Stimulated activated CD4-positive, alpha-beta T cell treated with anti-CD3 and anti-CD28 coated beads, Interleukin-1b, Interleukin-23, amount 100 ng/mL, for 48 hours (primary cell): ENCODE measurements around the gene PHETA1.
A peak's percentile ranks its signal among the peaks of the same experiment; 100 is the strongest.

ENCODE experiments used
- DNase-seq: peaks from one replicate; pipeline ENCODE4 v3.0.0-alpha.2; 2020

Gene PHETA1

DNA sequence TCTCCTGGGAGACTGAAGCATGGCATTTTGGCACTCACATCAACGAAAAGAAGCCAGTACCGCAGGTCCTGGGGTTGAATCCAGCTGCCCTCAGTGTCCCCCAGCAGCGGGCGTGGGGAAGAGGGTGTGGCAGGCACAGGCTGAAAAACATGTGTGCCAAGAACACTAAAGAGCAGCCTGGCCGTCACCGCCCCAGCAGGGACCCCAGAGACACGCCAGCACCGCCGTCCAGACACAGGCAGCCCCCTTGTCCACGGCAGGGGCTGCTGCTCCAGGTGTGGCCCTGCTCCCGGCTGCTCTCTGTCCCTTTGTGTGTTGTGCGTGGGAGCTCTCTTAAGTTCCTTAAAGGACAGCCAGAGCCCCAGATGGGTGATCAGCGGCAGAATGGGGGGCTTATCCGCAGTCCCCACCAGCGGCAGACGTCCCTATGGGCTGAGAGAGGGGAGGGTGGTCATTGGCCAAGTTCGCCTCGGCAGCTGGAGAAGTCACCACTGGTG lies 556 bp downstream of the PHETA1 start:
- no peak for DNase-seq

GRCh38 chr12:111367661-111368221 lies 1.2 kb downstream of the PHETA1 start:
- DNase-seq = no peak

DNA sequence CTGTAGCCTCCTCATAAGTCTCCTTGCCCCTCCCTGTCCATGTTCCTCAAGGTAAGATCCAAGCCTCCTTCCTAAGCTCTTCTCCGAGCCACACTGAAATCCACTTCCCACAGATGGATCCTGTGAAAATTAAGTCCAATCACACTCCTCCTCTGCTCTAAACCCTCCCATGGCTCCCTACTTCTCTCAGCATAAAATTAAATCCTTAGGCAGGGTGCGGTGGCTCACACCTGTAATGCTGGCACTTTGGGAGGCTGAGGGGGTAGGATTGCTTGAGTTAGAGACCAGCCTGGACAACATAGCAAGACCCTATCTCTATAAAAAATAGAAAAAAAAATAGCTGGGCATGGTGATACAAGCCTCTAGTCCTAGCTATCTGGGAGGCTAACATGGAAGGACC lies 2.3 kb downstream of the PHETA1 start:
- DNase-seq = no peak

DNA sequence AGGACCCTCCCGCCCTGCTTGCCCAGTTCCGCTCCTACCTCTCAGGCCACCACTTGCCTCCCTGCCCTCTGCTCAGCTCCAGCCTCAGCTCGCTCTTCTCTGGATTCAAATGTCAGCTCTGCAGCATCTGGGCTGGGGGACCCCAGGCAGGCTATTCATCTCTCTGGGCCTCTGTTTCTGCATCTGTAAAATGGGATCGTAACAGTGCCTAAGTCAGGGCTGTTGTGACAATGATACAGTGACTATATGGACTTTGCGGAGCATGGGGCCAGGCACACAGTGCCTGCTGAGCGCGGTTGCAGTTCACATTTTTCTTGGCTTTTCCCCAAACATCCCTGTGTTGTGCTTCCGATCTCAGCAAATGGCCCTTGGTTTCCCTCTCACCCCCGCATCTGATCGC lies 2.8 kb downstream of the PHETA1 start:
- DNase-seq = no peak

DNA sequence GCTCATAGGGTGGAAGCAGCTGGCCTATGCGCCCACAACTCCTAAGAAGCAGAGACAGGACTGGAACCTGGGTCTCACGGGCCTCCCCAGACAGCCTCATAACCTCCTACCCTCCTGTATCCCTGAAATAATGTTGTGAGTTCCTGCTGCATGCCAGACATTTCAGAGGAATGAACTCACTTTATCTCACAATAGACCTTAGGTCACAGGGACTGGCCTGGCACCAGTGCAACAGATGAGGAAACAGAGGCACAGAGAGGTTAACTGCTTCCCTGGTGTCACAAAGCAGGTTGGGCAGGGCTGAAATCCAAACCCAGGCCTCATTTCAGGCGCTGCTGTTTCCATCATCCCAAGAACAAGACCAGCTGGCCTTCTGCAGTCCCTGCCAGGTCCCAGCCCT lies 5.3 kb downstream of the PHETA1 start:
- no peak for DNase-seq

- DNase-seq = no peak
Observed at GRCh38 chr12:111362687-111363475, 6.0 kb downstream of the PHETA1 start.

DNA sequence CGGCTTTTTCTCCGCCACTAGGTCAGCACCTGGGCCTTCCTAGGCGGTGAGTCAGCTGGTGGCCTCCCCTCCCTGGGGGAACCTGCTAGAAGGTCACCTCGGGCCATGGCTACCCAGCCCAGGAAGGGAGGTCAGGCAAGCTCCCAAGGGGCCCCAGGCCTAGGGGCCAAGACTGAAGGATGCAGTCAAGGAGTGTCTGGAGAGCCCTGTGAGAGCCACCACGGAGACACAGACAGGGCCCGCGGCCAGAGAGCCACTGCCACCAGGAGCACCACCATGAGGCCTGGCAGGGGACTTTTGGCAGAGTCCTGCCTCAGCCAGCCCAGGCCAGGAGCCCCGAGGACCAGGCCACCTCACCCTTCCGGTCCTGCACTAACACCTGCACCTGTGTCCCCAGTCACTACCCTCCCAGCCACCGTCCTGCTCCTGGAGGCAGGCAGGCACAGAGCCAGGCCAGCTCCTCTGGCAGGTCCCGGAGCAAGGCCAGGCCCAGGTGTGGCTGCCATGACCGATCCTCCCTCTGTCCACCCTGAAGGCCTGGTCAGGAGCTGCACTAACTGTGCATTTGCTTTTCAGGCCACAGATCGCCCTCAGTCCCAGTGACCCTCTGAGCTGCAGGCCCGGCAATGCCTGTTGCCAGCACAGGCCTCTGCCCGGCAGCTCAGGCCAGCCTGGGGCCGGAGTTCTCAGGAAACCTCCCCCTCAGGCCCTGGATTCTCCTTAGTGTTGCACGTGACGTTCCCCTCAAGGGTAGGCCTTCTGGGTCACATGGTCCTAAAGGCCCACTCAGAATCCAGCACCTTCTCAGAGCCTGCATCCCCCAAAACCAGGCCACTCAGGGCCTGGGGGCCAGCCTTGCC lies 6.9 kb downstream of the PHETA1 start:
- no peak for DNase-seq

DNA sequence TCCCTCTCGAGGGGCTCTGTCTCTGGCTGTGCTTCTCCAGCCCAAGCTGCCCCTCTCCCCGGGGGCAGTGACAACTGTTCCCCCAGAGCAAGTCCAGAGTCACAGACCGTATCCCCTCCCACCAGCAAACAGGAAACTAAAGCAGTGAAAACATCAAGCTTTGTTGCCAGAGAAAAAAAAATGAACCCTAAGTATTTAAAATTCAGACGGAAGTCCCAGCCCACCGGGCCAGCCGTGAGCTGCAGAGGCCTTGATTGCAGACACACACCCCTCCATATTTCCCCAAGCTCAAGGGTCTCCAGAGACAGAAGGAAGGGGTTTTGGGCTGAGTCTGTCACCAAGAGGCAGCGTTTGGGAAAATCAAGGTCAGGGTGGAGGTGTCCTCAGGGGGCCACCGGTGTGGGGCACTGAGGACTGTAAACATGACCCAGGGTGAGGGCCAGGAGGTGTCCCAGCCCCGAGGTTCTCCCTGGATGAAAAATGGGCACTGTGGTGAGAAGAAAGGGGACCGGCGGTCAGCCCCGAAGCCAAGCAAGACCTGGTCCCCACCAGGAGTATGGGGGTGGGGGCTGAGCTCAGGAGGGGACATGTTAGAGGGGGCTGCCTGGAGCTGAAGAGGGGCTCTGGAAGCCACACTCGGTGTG lies 7.7 kb downstream of the PHETA1 start:
- no peak for DNase-seq

GRCh38 chr12:111360325-111360930 lies 8.5 kb downstream of the PHETA1 start:
- no peak for DNase-seq

DNA sequence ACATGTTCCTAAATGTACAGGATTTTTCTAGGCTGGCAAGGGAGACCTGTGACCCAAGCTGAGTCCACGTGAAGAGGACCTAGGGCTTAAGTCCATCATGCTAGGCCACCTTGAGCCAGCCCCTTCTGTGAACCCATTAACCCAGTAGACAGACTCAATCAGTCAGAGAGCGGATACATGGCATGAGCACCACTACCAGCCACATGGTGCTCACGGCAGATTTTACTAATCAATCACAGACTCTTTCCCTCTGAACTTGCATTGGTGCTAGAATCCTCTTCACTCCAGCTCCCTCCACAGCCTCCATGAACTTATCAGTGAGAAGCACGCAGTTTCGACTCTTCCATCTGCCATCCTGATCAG lies 9.0 kb downstream of the PHETA1 start:
- DNase-seq = no peak

DNA sequence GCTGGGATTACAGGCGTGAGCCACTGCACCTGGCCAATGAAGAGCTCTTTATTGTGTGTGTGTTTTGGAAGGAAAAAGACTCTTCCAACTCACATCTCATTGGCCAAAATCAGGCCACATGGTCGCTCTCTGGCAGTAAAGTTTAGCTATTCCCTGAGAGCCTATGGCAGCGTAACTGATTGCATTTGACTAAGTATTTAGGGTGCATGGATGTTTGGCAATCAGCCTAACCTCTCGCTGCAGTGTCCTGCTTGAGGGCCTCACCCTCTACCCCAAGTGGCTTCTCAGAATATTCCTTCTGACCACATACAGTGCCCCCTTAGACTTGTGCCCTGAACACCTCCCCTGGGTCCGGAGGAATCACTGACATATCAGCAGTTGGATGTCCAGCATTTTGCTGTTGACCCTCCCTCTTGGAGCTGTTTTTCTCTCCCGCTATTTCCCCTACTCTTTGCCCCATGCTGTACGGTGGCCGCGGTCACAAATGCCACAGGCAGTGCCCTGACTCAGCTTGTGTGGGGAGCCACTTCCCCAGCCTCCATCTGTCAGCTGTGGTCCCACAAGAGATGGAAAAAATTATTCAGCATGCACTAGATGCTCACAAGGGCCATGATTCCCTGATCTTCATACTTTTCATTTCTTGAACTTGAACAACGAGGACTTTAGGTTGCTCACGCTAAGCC lies 9.5 kb downstream of the PHETA1 start:
- DNase-seq = peak; percentile 68

DNA sequence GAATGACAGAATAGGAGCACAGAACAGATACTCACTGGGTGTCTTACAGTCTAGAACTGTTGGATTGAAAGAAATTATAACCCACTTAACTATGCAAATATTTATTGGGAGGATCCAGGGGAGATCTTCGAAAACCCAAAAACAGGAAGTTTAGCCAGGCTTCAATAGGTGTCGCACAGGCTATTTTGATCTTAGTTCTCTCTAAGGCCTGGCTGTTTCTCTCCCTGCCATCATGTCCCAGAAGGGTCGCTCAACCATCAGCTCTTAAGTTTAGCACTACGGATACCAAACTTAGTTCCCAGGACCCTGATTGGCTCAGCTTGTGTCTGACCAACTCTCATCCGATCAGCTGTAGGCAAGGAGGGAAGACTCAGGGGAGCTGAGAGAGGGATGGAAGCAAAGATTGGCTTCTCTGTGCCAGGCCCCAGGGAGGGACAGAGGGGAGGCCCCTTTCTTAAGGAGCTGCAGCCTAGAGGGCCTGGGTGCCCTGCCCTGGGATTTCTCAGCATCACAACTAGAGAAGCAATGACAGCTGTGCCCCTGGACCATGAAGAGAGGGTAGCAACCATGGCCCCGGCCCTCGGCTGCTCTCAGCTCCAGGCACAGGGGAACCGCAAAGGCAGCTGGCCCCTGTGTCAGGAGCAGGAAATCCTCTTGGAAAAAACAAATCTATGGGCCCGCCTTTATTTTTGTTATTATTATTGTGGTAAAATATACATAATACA lies 13.5 kb downstream of the PHETA1 start:
- no peak for DNase-seq

- no peak for DNase-seq
Observed at GRCh38 chr12:111354511-111354910, 14.4 kb downstream of the PHETA1 start.

DNA sequence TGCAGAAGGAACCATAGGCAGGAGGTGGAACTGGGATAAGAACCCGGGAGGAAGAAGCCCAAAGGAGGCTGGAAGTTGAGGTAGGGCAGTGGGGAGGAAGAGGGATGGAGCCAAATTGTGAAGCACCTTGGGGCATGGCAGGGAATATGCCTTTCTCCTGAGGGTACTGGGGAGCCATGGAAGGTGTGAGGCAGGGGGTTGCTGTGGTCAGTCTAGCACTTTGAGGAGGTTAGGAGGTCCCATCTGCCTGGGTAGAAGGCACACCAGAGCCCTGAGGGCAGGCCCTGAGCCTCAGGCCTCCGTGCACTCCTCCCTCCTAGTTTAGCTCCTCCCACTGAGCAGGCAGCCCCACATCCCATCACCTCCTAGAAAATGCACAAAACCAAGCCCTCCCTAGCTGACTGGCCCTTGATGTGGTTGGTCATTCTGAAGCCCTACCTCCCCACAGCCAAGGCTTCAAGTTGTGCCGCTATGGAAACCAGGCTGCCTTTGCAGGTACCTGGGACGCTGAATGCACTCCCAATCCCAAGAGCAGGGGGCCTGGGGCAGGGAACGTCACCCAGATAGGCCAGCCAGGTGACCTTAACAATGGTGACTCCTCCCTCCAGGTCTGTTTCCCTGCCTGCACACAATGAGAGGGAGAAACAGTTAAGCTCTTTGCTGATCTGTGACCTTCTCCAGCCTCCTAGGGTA lies 15.1 kb downstream of the PHETA1 start:
- no peak for DNase-seq

GRCh38 chr12:111353026-111353425 lies 15.9 kb downstream of the PHETA1 start:
- DNase-seq = no peak

GRCh38 chr12:111352296-111352993 lies 16.4 kb downstream of the PHETA1 start:
- no peak for DNase-seq

- no peak for DNase-seq
Observed at GRCh38 chr12:111351026-111351425, 17.9 kb downstream of the PHETA1 start.

DNA sequence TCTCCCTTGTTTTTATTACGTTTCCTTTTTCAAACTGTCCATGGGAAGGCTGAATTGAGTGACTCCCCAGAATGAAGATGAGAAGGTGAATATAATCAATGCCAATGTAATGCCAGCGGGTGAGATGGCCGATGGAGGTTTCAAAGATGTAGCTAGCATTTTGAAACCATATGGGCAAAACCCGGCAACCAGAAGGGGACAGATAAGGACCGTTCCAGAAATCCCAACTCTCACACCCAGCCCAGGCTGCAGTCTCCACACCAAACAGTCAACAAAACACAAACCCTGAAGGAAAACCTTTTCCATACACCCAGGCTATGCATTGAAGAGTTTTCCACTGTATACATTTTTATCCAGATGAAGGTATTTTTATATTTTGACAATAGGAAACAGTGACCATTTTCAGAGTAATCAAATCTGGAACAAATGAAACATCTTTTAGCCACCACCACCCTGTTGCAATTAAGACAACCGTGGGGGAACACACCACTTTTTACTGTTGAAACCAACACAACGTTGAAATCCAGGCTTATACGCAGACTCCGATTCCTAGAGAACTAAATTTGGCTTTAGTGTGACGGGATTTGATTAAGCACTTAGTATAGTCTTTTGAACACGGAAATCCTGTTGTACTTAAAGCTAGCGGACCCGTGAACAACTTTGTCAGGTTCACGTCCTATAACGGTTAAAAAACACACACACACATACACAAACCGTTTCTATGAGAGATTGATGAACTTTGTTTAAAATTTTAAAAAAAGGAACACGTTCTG lies 19.0 kb downstream of the PHETA1 start:
- DNase-seq = no peak

DNA sequence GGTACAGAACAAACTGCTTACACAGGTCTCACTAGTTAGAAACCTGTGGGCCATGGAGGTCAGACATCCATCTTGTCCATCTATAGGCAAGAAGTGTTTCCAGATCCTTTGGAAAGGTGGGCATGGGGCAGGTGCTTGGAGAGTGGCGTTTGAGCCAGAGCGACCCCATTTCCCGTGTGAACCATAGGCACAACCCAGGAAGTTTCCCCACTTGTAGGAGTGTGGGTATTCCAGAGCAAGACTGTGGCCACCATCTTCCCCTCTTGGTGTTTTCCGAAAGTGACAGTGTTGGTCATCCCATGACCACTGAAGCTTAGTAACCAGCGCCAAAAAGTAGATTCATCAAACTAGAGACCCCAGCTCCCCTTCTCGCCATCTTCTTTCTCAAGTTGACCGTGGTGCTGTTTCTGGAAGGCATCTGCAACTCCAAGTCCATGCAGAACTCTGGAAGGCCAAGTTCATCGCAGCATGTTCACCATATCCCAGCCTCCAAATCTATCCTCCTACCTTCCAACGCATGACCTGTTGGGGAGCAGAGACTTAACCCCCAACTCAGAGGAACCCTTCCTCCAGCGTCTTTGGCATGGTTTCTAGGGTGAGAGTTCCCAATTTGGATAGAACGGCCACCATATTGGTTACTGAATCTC lies 19.7 kb downstream of the PHETA1 start:
- DNase-seq = no peak
